ENCODE results near the gene QSOX2.
A peak's percentile ranks its signal among the peaks of the same experiment; 100 is the strongest.
"Not testable (repeated sequence)": the region's sequence is repeated elsewhere in the genome, so short reads cannot be mapped to it uniquely, and the experiment has no call there.

Gene QSOX2

DNA sequence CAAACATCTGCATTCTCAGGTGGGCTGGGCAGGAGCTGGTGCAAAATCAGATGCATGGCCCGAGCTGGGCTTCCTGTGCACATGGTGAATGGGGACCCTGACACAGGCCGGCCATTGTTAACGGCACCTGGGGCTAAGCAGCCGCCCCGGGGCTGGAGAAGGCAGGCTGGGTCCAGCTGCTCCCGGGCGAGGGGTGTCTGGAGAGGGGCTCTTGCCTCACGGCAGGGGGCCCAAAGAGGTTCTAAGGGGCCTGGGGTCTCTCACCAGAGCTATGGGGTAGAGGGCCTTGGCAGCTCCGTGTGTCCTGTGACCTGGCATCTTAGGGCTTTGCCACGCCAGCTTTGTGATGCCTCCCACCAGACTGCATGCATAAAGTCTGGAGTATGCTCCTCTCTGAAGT, 5.1 kb upstream of the QSOX2 start:
- DNase-seq = no peak

- no peak for DNase-seq
Measured at GRCh38 chr9:136249877-136250559, 4.4 kb upstream of the QSOX2 start.

DNA sequence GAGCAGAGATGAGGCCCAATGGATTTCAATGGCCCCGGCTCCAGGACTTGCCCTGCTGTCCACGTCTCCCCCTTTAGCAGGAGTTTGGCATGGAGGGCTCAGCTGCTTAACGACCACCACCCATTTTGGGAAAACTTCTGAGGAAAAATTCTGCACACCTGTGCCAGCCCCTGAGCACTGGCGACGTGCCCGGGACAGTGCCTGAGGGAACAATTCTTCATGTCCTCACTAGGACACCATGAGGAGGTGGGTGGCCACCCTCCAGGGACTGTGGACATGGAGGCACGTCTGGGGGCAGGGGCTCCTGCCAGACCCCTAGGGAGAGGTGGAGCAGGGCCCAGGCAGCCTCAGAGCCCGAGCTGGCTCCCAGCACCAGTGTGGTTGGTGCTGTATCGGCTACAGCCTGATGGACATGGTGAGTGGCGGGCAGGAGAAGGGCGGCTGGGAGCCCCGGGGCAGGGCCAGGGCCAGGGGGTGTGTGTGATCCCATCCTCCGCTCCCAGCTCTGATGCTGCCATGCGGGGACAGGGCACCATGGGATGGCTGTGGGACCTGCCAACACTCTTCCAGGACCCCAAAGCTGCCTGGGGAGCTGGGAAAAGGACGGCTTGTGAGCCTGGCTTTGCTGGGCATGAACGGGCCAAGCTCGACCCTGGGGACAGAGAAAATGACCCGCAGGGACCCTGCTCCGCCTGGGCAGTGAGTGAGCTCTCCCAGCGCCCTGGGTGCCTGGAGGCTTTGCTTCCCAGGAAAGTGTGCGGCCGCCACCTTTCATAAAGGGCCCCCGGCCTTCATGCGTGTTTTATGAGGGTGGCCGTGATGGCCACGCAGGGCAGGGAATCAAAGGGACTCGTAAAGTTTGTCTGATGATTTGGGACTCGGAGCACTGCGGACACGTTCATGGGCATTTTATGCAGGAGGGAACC, 3.6 kb upstream of the QSOX2 start:
- no peak for DNase-seq

GRCh38 chr9:136247947-136248637, 2.5 kb upstream of the QSOX2 start:
- no peak for DNase-seq

- no peak for DNase-seq
Measured at GRCh38 chr9:136247551-136247916, 1.9 kb upstream of the QSOX2 start.

DNA sequence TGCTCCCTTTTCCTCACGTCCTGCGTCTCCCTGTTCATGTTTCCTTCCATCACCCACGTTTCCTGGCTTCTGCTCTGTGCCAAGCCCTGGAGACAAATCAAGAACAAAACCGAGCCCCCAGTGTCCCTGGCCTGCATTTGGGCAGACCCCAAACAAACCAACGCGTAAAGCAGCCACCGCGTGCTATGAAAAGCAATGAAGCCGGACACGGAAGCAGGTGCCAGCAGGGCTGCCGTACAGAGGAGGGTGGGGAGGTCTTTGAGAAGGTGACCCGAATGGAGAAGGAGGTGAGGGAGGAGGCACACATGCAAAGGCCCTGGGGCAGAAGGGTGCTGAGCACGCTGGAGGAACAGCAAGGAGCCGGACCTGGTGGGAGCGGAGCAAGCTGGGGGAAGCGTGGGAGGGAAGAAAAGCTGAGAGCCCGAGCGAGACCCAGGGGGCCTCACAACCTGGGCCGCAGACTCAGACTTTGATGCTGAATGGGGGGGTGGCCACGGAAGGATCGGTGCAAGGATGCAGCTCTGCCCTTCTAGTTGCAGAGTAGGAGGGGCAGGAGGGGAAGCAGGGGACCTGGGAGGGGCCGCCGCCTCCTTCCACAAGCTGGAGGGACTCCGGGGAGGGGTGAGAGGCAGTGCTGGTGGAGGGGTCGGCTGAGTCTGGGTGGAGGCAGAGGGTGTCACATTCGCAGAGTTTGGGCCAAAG, 1.4 kb upstream of the QSOX2 start:
- DNase-seq = no peak

- no peak for DNase-seq
Measured at GRCh38 chr9:136244969-136245218, 718 bp downstream of the QSOX2 start.

- DNase-seq = peak; percentile 72
Measured at GRCh38 chr9:136244122-136244968, 1.3 kb downstream of the QSOX2 start.

DNA sequence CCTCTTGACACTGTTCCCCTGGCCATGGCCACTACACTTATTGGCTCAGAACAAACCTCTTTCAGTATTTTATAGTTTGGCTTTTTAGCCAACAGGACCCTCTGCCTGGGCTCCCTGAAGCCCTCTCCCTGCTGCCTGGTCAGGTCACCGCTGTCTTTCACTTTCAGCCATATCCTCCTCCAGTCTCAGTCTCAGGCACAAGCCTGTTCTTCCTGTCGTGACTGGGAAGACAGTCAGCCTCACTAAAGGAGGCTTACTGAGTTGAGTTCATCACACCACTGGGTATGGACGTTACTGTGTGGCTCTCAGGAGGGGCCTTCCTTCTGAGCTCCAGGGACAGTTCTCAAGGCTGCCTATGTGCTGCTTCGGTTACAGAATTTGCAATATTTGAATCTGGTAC, 2.0 kb downstream of the QSOX2 start:
- DNase-seq = no peak

- no peak for DNase-seq
Measured at GRCh38 chr9:136242918-136243525, 2.6 kb downstream of the QSOX2 start.

- no peak for DNase-seq
Measured at GRCh38 chr9:136242248-136242647, 3.4 kb downstream of the QSOX2 start.

DNA sequence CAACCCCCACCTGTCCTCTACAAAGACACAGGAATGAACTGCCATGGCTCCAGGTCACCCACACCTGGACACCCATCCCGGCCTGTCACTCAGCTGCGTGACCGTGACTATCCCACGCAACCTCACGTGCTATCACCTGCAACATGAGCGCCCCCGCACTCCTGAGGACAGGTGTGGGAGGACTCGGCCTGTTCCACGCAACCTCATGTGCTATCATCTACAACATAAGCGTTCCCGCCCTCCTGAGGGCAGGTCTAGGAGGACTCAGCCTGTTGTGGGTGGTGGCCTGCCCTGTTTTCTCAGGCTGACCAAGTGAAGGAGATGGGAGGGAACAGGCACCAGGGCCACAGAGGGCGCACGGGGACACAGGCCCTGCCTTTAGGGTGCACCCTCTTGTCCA, 4.1 kb downstream of the QSOX2 start:
- DNase-seq = no peak

DNA sequence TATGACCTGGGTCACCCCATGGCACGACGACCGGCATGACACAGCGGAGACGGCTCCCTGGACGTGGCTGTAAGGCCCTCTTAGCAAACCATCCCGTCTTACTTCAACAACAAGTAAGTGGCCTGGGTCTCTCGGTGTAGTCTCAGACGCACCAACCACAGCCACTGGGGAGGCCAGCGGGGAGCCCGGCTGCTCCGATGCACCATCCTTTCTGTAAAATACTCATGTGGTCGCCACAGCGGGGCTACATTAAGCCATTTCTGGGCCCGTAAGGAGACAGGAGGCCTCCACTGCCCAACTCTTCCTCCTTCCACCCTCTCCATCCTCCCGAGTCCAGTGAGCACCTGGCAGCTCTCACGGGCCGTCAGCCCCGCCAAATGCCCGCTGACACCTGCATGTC, 4.7 kb downstream of the QSOX2 start:
- DNase-seq = no peak

DNA sequence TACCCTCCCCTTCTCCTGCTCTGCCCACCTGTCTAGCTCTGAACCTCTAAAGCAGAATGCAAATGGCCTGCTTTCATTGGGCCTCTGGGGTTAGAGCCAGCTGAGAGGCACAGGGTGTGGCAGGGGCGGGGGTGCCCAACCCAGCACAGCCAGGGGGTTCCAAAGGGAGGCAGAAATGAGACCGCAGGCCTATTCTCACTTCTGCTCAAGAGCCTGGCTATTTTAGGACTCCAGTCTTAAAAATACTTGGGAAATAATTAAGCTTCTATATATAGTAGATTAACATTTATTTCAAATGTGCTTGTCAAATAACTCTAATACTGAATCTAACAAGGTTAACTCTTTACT, 5.7 kb downstream of the QSOX2 start:
- no peak for DNase-seq

DNA sequence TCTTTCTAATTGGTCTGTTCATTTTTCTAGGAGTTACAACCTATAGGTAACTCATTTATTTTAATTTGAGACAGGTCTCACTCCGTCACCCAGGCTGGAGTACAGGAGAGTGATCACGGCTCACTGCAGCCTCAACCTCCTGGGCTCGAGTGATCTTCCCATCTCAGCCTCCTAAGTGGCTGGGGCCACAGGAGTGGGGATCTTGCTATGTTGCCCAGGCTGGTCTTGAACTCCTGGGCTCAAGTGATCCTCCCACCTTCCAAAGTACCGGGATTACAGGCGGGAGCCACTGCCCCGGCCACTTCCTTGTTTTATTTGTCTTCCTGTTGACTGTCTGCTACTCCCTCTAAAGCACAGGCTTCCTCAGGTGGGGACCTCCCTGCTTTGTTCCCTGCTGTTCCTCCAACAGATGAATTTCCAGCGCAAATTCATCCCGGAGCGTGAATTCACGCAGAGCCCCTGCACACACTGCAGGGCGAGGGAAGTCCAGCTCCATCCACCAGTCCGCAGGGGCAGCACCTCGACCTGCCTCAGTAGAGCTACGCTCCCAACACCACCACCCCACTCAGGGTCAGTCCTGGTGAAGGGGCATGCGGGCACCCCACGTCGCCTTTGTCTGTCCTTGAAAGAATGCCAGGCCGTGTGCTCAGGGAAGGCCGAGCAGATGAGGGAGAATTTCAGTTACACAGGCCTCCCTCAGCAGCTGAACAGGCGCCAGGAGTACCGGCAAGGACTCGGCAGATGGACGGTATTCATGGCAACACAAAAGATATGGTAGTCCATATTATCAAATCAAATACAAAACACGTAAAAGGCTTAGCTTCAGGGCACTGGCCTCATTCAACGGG, 6.3 kb downstream of the QSOX2 start:
- no peak for DNase-seq

DNA sequence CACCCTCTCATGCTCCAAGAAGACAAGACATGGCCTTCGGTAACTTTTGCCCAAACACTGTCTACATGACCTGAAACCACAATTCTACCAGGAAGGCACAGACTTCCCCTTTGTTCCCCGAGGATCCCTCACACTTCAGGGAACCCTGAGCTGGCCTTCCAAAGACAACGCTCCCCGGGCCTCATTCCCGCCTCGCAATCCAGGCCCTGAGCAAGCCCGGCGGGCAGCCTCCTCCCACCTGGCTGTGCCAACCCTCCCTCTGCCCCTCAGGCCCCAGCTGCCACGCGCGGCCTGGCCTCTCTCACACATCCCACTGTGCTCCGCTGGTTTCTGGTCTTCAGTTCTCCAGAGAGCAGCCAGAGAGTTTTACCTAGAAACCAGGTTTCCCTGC, 7.3 kb downstream of the QSOX2 start:
- no peak for DNase-seq

DNA sequence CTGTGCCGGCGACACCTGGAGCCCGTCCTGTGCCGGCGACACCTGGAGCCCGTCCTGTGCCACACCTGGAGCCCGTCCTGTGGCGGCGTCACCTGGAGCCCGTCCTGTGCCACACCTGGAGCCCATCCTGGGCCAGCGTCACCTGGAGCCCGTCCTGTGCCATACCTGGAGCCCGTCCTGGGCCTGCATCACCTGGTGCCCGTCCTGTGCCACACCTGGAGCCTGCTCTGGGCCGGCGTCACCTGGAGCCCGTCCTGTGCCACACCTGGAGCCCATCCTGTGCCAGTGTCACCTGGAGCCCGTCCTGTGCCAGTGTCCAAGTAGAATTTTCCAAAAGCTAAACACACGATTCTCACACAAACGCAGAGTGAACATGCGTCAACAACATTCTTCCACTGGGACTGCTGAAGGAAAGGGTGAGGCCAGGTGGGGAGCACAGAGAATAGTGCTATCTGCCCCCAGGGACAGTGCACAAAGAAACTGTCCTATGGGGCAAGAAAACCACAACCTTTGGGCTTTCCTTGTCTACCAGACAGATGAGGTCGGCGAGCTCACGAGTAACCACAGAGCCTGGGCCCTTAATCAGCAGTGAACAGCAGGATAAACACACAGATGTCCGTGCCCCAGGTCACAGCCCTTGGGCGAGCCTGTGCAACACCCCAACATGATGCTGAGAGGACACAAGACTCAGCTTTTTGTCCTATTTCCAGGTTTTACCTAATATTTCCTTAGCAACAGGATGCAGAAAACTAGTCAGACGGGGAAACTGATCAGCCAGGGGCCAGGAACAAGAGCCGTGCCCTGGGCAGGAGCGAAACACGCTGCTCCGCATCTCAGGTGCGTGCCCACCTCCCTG, 7.9 kb downstream of the QSOX2 start:
- no peak for DNase-seq

DNA sequence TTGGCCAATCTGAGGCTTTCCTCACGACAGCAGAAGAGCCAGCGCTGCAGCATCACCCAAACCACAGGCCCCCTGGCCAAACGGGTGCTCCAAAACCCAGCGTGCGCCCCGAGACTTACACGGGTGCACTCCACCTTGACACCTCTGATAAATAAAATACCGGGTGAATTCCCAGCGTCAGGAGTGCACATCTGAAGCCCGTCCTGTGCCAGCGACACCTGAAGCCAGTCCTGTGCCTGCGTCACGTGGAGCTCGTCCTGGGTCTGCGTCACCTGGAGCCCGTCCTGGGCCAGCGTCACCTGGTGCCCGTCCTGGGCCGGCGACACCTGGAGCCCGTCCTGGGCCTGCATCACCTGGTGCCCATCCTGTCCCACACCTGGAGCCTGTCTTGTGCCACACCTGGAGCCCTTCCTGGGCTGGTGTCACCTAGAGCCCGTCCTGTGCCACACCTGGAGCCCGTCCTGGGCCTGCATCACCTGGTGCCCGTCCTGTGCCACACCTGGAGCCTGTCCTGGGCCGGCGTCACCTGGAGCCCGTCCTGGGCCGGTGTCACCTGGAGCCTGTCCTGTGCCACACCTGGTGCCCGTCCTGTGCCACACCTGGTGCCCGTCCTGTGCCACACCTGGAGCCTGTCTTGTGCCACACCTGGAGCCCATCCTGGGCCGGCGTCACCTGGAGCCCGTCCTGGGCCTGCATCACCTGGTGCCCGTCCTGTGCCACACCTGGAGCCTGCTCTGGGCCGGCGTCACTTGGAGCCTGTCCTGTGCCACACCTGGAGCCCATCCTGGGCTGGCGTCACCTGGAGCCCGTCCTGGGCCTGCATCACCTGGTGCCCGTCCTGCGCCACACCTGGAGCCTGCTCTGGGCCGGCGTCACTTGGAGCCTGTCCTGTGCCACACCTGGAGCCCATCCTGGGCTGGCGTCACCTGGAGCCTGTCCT, 8.9 kb downstream of the QSOX2 start:
- DNase-seq = not testable (repeated sequence)

Data from stimulated activated CD8-positive, alpha-beta memory T cell treated with anti-CD3 and anti-CD28 coated beads, Interleukin-4, amount 100 ng/mL, for 48 hours (primary cell).